Sigmoid colon (tissue), 7 donors: Measurements from ENCODE around the gene PRSS22. TPM values are rescaled to one million over a fixed set of nuclear protein-coding genes. Genes with fewer than 3 reads are reported as not detected.
A peak's percentile ranks its signal among the peaks of the same experiment; 100 is the strongest.

ENCODE experiments used
- DNase-seq: peaks from one replicate; pipeline ENCODE4 v3.0.0-alpha.2; 2019
- H3K27ac ChIP-seq, 4 donors: fragments of 200-600 bp; sonication (generic); one replicate each; pipeline ENCODE4 v1.5.1; 2016 to 2019; ENCODE audit warnings: mild to moderate bottlenecking in 1 of 4
- H3K27me3 ChIP-seq, 3 donors: fragments of 200-600 bp; sonication (generic); one replicate each; pipeline ENCODE4 v1.5.1; 2019; ENCODE audit warnings: mild to moderate bottlenecking in 1 of 3
- H3K36me3 ChIP-seq, 4 donors: fragments of 200-600 bp; sonication (generic); one replicate each; pipeline ENCODE4 v1.5.1; 2016 to 2019
- H3K4me1 ChIP-seq, 4 donors: fragments of 200-600 bp; sonication (generic); one replicate each; pipeline ENCODE4 v1.5.1; 2017 to 2019
- H3K4me3 ChIP-seq, 4 donors: fragments of 200-600 bp; sonication (generic); one replicate each; pipeline ENCODE4 v1.5.1; 2017 to 2019; ENCODE audit warnings: mild to moderate bottlenecking in 2 of 4, moderate library complexity in 1 of 4
- H3K9me3 ChIP-seq, 4 donors: fragments of 200-600 bp in 3 of 4; sonication (generic) in 3 of 4; one replicate each; pipeline versions ENCODE4 v1.5.1 to v1.6.1; 2013 to 2019
- EP300 ChIP-seq, 4 donors: sonication (generic); formaldehyde crosslinking; IDR thresholded peaks; one replicate each; pipeline ENCODE4 v1.6.1; 2017; ENCODE audit warnings: antibody characterized with exemption in 4 of 4
- POLR2A ChIP-seq, 2 donors: fragments of 450-650 bp; IDR thresholded peaks; one replicate each; pipeline ENCODE4 v1.6.1; 2016; ENCODE audit warnings: antibody characterized with exemption in 2 of 2, mild to moderate bottlenecking in 2 of 2, moderate library complexity in 2 of 2
- POLR2AphosphoS5 ChIP-seq, 4 donors: sonication (generic); formaldehyde crosslinking; IDR thresholded peaks; one replicate each; pipeline ENCODE4 v1.6.1; 2017; ENCODE audit warnings: antibody characterized with exemption in 4 of 4
- WGBS, 2 donors: extraction: QIAGEN DNeasy Blood & Tissue Kit; methylation state at CpG; one replicate each; pipeline ENCODE4 v1.1.7; 2013; 5-methylcytosine and 5-hydroxymethylcytosine counted together
- intact Hi-C: fragments of 100-400 bp; cut with DNase I; formaldehyde crosslinking; loops from one replicate; pipeline ENCODE4 v1.15.1; 2023
- polyA plus RNA-seq, 3 donors: library from polyadenylated mRNA; stranded (reverse); fragments of 200-250 nt; gene quantifications; one replicate each; pipeline ENCODE4 v1.2.3, GENCODE V29; 2013
- total RNA-seq, 4 donors: library from RNA; depleted of rRNA; stranded (reverse); fragments of >200 nt; gene quantifications; one replicate each; pipeline ENCODE4 v1.1.0, GENCODE V29; 2016
- TF ChIP-seq, protein P1 (sequence below), 4 experiments: fragments of 450-650 bp in 3 of 4; fragments of 200-600 bp in 1 of 4; IDR thresholded peaks; one replicate each; pipeline ENCODE4 v1.5.1; 2016 to 2019; ENCODE audit warnings: antibody characterized with exemption in 4 of 4, mild to moderate bottlenecking in 3 of 4, moderate library complexity in 2 of 4
- donor health status: healthy with polysubstance abuse.
- donor health status: Bipolar disorder and iron deficiency.
- donor health status: healthy.

PRSS22 gene
- total and polyA plus RNA-seq, 7 donors = 20.8 TPM; not detected in 6

GRCh38 chr16:2808181-2808580 lies 49.8 kb downstream of the PRSS22 start:
- intact Hi-C loops = no loop called here
- Histone ChIP-seq H3K36me3 (no peaks in the 10 kb centered on the region), H3K9me3 (peaks cover 0 to 10% (median 7%) of the 10 kb centered on the region in 4 donors), H3K4me3 (no peak overlapping the region), H3K27ac (no peak overlapping the region), H3K27me3 (peaks cover 0 to 12% (median 6%) of the 10 kb centered on the region in 3 donors), H3K4me1 (no peaks in the 10 kb centered on the region)
- 88 to 94% methylated on average over 7 of the region's 7 CpGs for WGBS, 2 donors
- TF ChIP-seq POLR2AphosphoS5 (IDR thresholded peaks at IDR 0.05) = no peak
- no peak for TF ChIP-seq EP300 (IDR thresholded peaks at IDR 0.05)
- TF ChIP-seq, protein P1, sequence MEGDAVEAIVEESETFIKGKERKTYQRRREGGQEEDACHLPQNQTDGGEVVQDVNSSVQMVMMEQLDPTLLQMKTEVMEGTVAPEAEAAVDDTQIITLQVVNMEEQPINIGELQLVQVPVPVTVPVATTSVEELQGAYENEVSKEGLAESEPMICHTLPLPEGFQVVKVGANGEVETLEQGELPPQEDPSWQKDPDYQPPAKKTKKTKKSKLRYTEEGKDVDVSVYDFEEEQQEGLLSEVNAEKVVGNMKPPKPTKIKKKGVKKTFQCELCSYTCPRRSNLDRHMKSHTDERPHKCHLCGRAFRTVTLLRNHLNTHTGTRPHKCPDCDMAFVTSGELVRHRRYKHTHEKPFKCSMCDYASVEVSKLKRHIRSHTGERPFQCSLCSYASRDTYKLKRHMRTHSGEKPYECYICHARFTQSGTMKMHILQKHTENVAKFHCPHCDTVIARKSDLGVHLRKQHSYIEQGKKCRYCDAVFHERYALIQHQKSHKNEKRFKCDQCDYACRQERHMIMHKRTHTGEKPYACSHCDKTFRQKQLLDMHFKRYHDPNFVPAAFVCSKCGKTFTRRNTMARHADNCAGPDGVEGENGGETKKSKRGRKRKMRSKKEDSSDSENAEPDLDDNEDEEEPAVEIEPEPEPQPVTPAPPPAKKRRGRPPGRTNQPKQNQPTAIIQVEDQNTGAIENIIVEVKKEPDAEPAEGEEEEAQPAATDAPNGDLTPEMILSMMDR (IDR thresholded peaks at IDR 0.05) = no peak
- no peak for TF ChIP-seq POLR2A (IDR thresholded peaks at IDR 0.05)
- peak; percentile 18 for DNase-seq

DNA sequence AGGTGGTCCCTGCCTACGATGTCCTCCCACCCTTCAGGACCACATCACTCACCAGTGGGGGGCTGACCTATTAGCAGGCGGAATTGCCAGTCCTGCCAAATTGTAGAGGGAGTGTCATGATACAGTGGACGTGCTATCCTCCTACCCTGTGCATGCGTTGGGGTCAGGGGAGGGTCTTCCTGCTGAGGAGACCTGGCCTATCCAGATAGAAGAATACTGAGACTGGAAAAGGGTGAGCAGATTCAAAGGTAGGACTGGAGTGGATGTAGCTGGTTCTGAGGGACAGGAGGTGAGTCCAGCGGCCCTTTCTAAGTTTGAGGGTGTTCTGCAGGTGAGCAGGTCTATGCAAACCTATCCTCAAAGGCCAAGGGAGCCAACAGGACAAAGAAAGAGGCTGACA lies 51.7 kb downstream of the PRSS22 start:
- intact Hi-C loops = no loop called here
- WGBS, 2 donors = 77 to 90% methylated on average over 5 of the region's 5 CpGs
- no peaks in the 10 kb centered on the region for H3K36me3 ChIP-seq
- peaks cover 0 to 10% (median 7%) of the 10 kb centered on the region in 4 donors for H3K9me3 ChIP-seq
- no peak overlapping the region for H3K4me3 ChIP-seq
- TF ChIP-seq, protein P1 (IDR thresholded peaks at IDR 0.05) = no peak
- TF ChIP-seq POLR2A (IDR thresholded peaks at IDR 0.05) = no peak
- no peak for TF ChIP-seq EP300 (IDR thresholded peaks at IDR 0.05)
- no peak for TF ChIP-seq POLR2AphosphoS5 (IDR thresholded peaks at IDR 0.05)
- no peaks in the 10 kb centered on the region for H3K4me1 ChIP-seq
- no peak overlapping the region for H3K27ac ChIP-seq
- peaks cover 0 to 1% (median under 1%) of the 10 kb centered on the region in 3 donors for H3K27me3 ChIP-seq
- peak; percentile 33 for DNase-seq

GRCh38 chr16:2804728-2805127 lies 53.2 kb downstream of the PRSS22 start:
- DNase-seq = no peak
- WGBS, 2 donors = 90 to 96% methylated on average over 4 of the region's 4 CpGs
- no peaks in the 10 kb centered on the region for H3K36me3 ChIP-seq
- no peak overlapping the region for H3K4me3 ChIP-seq
- no peaks in the 10 kb centered on the region for H3K4me1 ChIP-seq
- H3K27me3 ChIP-seq = peaks cover 0 to under 1% (median 0%) of the 10 kb centered on the region in 3 donors
- H3K9me3 ChIP-seq = peaks cover 0 to 10% (median 7%) of the 10 kb centered on the region in 4 donors
- H3K27ac ChIP-seq = no peak overlapping the region
- TF ChIP-seq, protein P1 (IDR thresholded peaks at IDR 0.05) = no peak
- no peak for TF ChIP-seq EP300 (IDR thresholded peaks at IDR 0.05)
- TF ChIP-seq POLR2A (IDR thresholded peaks at IDR 0.05) = no peak
- no peak for TF ChIP-seq POLR2AphosphoS5 (IDR thresholded peaks at IDR 0.05)
- intact Hi-C loops = no loop called here

GRCh38 chr16:2803545-2804195 lies 54.3 kb downstream of the PRSS22 start:
- Histone ChIP-seq H3K4me3 (no peak overlapping the region), H3K36me3 (no peaks in the 10 kb centered on the region), H3K27me3 (peaks cover under 1 to 12% (median 4%) of the 10 kb centered on the region in 3 donors), H3K4me1 (no peaks in the 10 kb centered on the region), H3K9me3 (peaks cover 0 to 10% (median 7%) of the 10 kb centered on the region in 4 donors), H3K27ac (no peak overlapping the region)
- no peak for TF ChIP-seq POLR2A (IDR thresholded peaks at IDR 0.05)
- TF ChIP-seq, protein P1 (IDR thresholded peaks at IDR 0.05) = no peak
- no peak for TF ChIP-seq EP300 (IDR thresholded peaks at IDR 0.05)
- TF ChIP-seq POLR2AphosphoS5 (IDR thresholded peaks at IDR 0.05) = no peak
- 83 to 89% methylated on average over 3 of the region's 3 CpGs for WGBS, 2 donors
- DNase-seq = no peak
- intact Hi-C loops = no loop called here

Other genes with a start within 250 kb of the PRSS22 start
- gene KCTD5, start 175.6 kb downstream of the PRSS22 start, total RNA-seq = 10 to 100 TPM in 3 of 4 donors, 1 to 10 TPM in 1; 9.5 to 17.1 (median 11.5) TPM
- gene KCTD5, start 175.6 kb downstream of the PRSS22 start, polyA plus RNA-seq = 10 to 100 TPM; 47.4 to 80.5 (median 78.6) TPM
- gene PRSS27, start 137.9 kb downstream of the PRSS22 start, total RNA-seq = 1 to 10 TPM; 1.2 to 5.0 (median 1.4) TPM
- 1 to 10 TPM in 1 of 3 donors, under 1 TPM in 1, not detected in 1; 0.60 to 2.1 TPM for gene PRSS27, start 137.9 kb downstream of the PRSS22 start, polyA plus RNA-seq
- gene SRRM2, start 105.5 kb downstream of the PRSS22 start, total RNA-seq = 100 to 1,000 TPM; 181 to 826 (median 219) TPM
- 100 to 1,000 TPM in 1 of 3 donors, 10 to 100 TPM in 2; 66.1 to 725 (median 73.8) TPM for gene SRRM2, start 105.5 kb downstream of the PRSS22 start, polyA plus RNA-seq
- gene ELOB, start 80.9 kb downstream of the PRSS22 start, total RNA-seq = 1,000 to 10,000 TPM in 1 of 4 donors, 100 to 1,000 TPM in 3; 329 to 1,166 (median 508) TPM
- gene ELOB, start 80.9 kb downstream of the PRSS22 start, polyA plus RNA-seq = 100 to 1,000 TPM; 454 to 984 (median 463) TPM
- not detected for gene PRSS33, start 70.6 kb downstream of the PRSS22 start, total RNA-seq
- not detected for gene PRSS33, start 70.6 kb downstream of the PRSS22 start, polyA plus RNA-seq
- gene PRSS41, start 59.7 kb downstream of the PRSS22 start, total RNA-seq = not detected
- not detected for gene PRSS41, start 59.7 kb downstream of the PRSS22 start, polyA plus RNA-seq
- not detected for gene PRSS21, start 40.9 kb downstream of the PRSS22 start, total RNA-seq
- under 1 TPM in 1 of 3 donors, not detected in 2; 0.58 TPM for gene PRSS21, start 40.9 kb downstream of the PRSS22 start, polyA plus RNA-seq
- gene ZG16B, start 27.9 kb downstream of the PRSS22 start, total RNA-seq = not detected
- gene ZG16B, start 27.9 kb downstream of the PRSS22 start, polyA plus RNA-seq = 100 to 1,000 TPM in 1 of 3 donors, 10 to 100 TPM in 2; 15.6 to 147 (median 55.0) TPM
- 10 to 100 TPM; 33.6 to 64.2 (median 55.8) TPM for gene FLYWCH2, start 25.0 kb upstream of the PRSS22 start, total RNA-seq
- 10 to 100 TPM; 27.5 to 43.2 (median 30.7) TPM for gene FLYWCH2, start 25.0 kb upstream of the PRSS22 start, polyA plus RNA-seq
- 10 to 100 TPM; 28.6 to 51.5 (median 33.2) TPM for gene FLYWCH1, start 53.8 kb upstream of the PRSS22 start, total RNA-seq
- 10 to 100 TPM in 1 of 3 donors, 1 to 10 TPM in 2; 6.9 to 19.5 (median 7.2) TPM for gene FLYWCH1, start 53.8 kb upstream of the PRSS22 start, polyA plus RNA-seq
- gene KREMEN2, start 106.1 kb upstream of the PRSS22 start, total RNA-seq = not detected
- gene KREMEN2, start 106.1 kb upstream of the PRSS22 start, polyA plus RNA-seq = 1 to 10 TPM; 1.0 to 1.8 (median 1.6) TPM
- 1 to 10 TPM in 2 of 4 donors, under 1 TPM in 2; 0.83 to 3.6 (median 1.0) TPM for gene PAQR4, start 111.2 kb upstream of the PRSS22 start, total RNA-seq
- gene PAQR4, start 111.2 kb upstream of the PRSS22 start, polyA plus RNA-seq = 10 to 100 TPM in 1 of 3 donors, 1 to 10 TPM in 2; 3.6 to 22.1 (median 3.9) TPM
- gene PKMYT1, start 122.3 kb upstream of the PRSS22 start, total RNA-seq = under 1 TPM in 1 of 4 donors, not detected in 3; 0.95 TPM
- gene PKMYT1, start 122.3 kb upstream of the PRSS22 start, polyA plus RNA-seq = 10 to 100 TPM in 1 of 3 donors, 1 to 10 TPM in 2; 1.6 to 33.1 (median 4.2) TPM
- not detected for gene CLDN9, start 154.8 kb upstream of the PRSS22 start, total RNA-seq
- gene CLDN9, start 154.8 kb upstream of the PRSS22 start, polyA plus RNA-seq = under 1 TPM in 1 of 3 donors, not detected in 2; 0.28 TPM
- gene CLDN6, start 160.0 kb upstream of the PRSS22 start, total RNA-seq = not detected
- gene CLDN6, start 160.0 kb upstream of the PRSS22 start, polyA plus RNA-seq = not detected
- 10 to 100 TPM in 3 of 4 donors, 1 to 10 TPM in 1; 6.1 to 78.2 (median 12.7) TPM for gene TNFRSF12A, start 162.2 kb upstream of the PRSS22 start, total RNA-seq
- 10 to 100 TPM in 1 of 3 donors, 1 to 10 TPM in 2; 6.6 to 16.3 (median 7.9) TPM for gene TNFRSF12A, start 162.2 kb upstream of the PRSS22 start, polyA plus RNA-seq
- 10 to 100 TPM; 23.1 to 77.3 (median 32.2) TPM for gene HCFC1R1, start 165.8 kb upstream of the PRSS22 start, total RNA-seq
- 10 to 100 TPM; 52.9 to 82.5 (median 53.1) TPM for gene HCFC1R1, start 165.8 kb upstream of the PRSS22 start, polyA plus RNA-seq
- 10 to 100 TPM in 3 of 4 donors, 1 to 10 TPM in 1; 8.6 to 15.8 (median 13.4) TPM for gene THOC6, start 165.9 kb upstream of the PRSS22 start, total RNA-seq
- 10 to 100 TPM; 16.8 to 35.8 (median 18.5) TPM for gene THOC6, start 165.9 kb upstream of the PRSS22 start, polyA plus RNA-seq
- gene BICDL2, start 178.8 kb upstream of the PRSS22 start, total RNA-seq = under 1 TPM in 2 of 4 donors, not detected in 2; 0.36 to 0.55 TPM
- gene BICDL2, start 178.8 kb upstream of the PRSS22 start, polyA plus RNA-seq = 10 to 100 TPM; 62.5 to 83.8 (median 74.9) TPM
- gene MMP25, start 188.4 kb upstream of the PRSS22 start, total RNA-seq = under 1 TPM in 3 of 4 donors, not detected in 1; under 0.01 to 0.41 (median 0.16) TPM
- 1 to 10 TPM; 1.8 to 3.7 (median 2.8) TPM for gene MMP25, start 188.4 kb upstream of the PRSS22 start, polyA plus RNA-seq
- 10 to 100 TPM in 3 of 4 donors, 1 to 10 TPM in 1; 8.6 to 27.1 (median 20.3) TPM for gene IL32, start 207.5 kb upstream of the PRSS22 start, total RNA-seq
- 1,000 to 10,000 TPM in 1 of 3 donors, 100 to 1,000 TPM in 2; 464 to 2,189 (median 560) TPM for gene IL32, start 207.5 kb upstream of the PRSS22 start, polyA plus RNA-seq
- gene ZSCAN10, start 241.1 kb upstream of the PRSS22 start, total RNA-seq = not detected
- gene ZSCAN10, start 241.1 kb upstream of the PRSS22 start, polyA plus RNA-seq = not detected